Left lung (tissue), 10 donors: ENCODE measurements around the gene CTIF. TPM values are rescaled to one million over a fixed set of nuclear protein-coding genes. Genes with fewer than 3 reads are reported as not detected.

ENCODE experiments used
- ATAC-seq: fragments of 200-7000 bp; cut with Tn5 transposase; one replicate; pipeline ENCODE4 v1.9.1; 2020; ENCODE audit warnings: moderate library complexity
- DNase-seq, 4 donors: peaks; one replicate each; pipeline ENCODE4 v3.0.0-alpha.2; 2013 to 2020
- H3K27ac ChIP-seq, 2 donors: fragments of 200-600 bp; sonication (generic) in 1 of 2; one replicate each; pipeline versions ENCODE4 v1.5.0 to v1.8.0; 2020 to 2021
- H3K27me3 ChIP-seq, 2 donors: fragments of 200-600 bp; sonication (generic) in 1 of 2; one replicate each; pipeline versions ENCODE4 v1.5.0 to v1.8.0; 2020 to 2021
- H3K36me3 ChIP-seq, 2 donors: fragments of 200-600 bp; sonication (generic) in 1 of 2; one replicate each; pipeline versions ENCODE4 v1.5.0 to v1.8.0; 2020 to 2021
- H3K4me1 ChIP-seq, 2 donors: fragments of 200-600 bp; one replicate each; pipeline ENCODE4 v1.8.0; 2021
- H3K4me3 ChIP-seq, 2 donors: fragments of 200-600 bp; sonication (generic) in 1 of 2; one replicate each; pipeline versions ENCODE4 v1.5.0 to v1.8.0; 2020 to 2021; ENCODE audit warnings: mild to moderate bottlenecking in 1 of 2
- H3K9me3 ChIP-seq, 2 donors: fragments of 200-600 bp; sonication (generic) in 1 of 2; one replicate each; pipeline versions ENCODE4 v1.5.0 to v1.8.0; 2020 to 2021
- CTCF ChIP-seq, 2 donors: fragments of 200-600 bp; sonication (generic) in 1 of 2; IDR thresholded peaks; one replicate each; pipeline versions ENCODE4 v1.5.0 to v1.8.0; 2021; ENCODE audit warnings: antibody characterized with exemption in 2 of 2
- intact Hi-C, 2 donors: fragments of 100-400 bp; cut with DNase I; formaldehyde crosslinking; loops; one replicate each; pipeline versions ENCODE4 v1.11.2 to v1.14.2; 2022
- polyA plus RNA-seq, 6 donors: library from polyadenylated mRNA; unstranded; fragments of 120-200 nt; gene quantifications; one replicate each; pipeline ENCODE4 v1.2.1, GENCODE V29; 2013; ENCODE audit not compliant: insufficient read length in 6 of 6
- total RNA-seq, 2 donors: library from RNA; stranded (reverse); fragmentation: NEBNext Ultra II Directional; extraction: Animal tissue kit (Norgen Biotek cat#: 25700); gene quantifications; one replicate each; pipeline ENCODE4 v1.2.1, GENCODE V29; 2021
- donor health status: DM: no; HTN: yes; CAD: no.
- donor health status: DM: no; HTN: no; CAD: no.

Gene CTIF
- total and polyA plus RNA-seq, 8 donors, result 24.9 to 46.1 (median 34.9) TPM

GRCh38 chr18:48783616-48784520 lies 245.0 kb downstream of the CTIF start:
- no peak for DNase-seq
- Histone ChIP-seq H3K9me3 (no peaks in the 10 kb centered on the region), H3K36me3 (no peaks in the 10 kb centered on the region), H3K4me3 (no peak overlapping the region), H3K4me1 (peaks cover 27 to 59% of the 10 kb centered on the region in 2 donors), H3K27ac (no peak overlapping the region), H3K27me3 (no peaks in the 10 kb centered on the region)
- ATAC-seq, result no peak
- intact Hi-C loops, result loop anchor here in 1 of 2 donors (10.0 kb wide), 1 partner anchor 161 kb away; no protein-coding TSS in a partner anchor
- TF ChIP-seq CTCF (IDR thresholded peaks at IDR 0.05), result no peak

GRCh38 chr18:48784656-48785055 lies 245.8 kb downstream of the CTIF start:
- Histone ChIP-seq H3K27ac (peak overlapping the region in 1 of 2 donors; percentile 28), H3K4me3 (no peak overlapping the region), H3K4me1 (peaks cover 28 to 58% of the 10 kb centered on the region in 2 donors), H3K36me3 (no peaks in the 10 kb centered on the region), H3K27me3 (no peaks in the 10 kb centered on the region), H3K9me3 (no peaks in the 10 kb centered on the region)
- peak in 1 of 4 donors; percentile 35 for DNase-seq
- ATAC-seq, result no peak
- intact Hi-C loops, result loop anchor here in 1 of 2 donors (10.0 kb wide), 1 partner anchor 160 kb away; no protein-coding TSS in a partner anchor
- TF ChIP-seq CTCF (IDR thresholded peaks at IDR 0.05), result no peak

- ATAC-seq (peak; percentile 6), DNase-seq (peak in 1 of 4 donors; percentile 60)
- intact Hi-C loops, result loop anchor here in 1 of 2 donors (10.0 kb wide), 1 partner anchor 160 kb away; no protein-coding TSS in a partner anchor
These were observed 246.3 kb downstream of the CTIF start for GRCh38 chr18:48785091-48785614.

GRCh38 chr18:48785736-48786454 lies 247.1 kb downstream of the CTIF start:
- H3K27ac ChIP-seq, result peak overlapping the region in 1 of 2 donors; percentile 28
- no peaks in the 10 kb centered on the region for H3K27me3 ChIP-seq
- no peak for TF ChIP-seq CTCF (IDR thresholded peaks at IDR 0.05)
- ATAC-seq (no peak), DNase-seq (peak in 2 of 4 donors; percentile 32 to 35)
- no peaks in the 10 kb centered on the region for H3K36me3 ChIP-seq
- no peak overlapping the region for H3K4me3 ChIP-seq
- H3K4me1 ChIP-seq, result peaks cover 25 to 59% of the 10 kb centered on the region in 2 donors
- intact Hi-C loops, result loop anchor here in 1 of 2 donors (10.0 kb wide), 1 partner anchor 159 kb away; no protein-coding TSS in a partner anchor
- no peaks in the 10 kb centered on the region for H3K9me3 ChIP-seq

More at GRCh38 chr18:48785091-48785614, 246.3 kb downstream of the CTIF start:
- H3K27me3 ChIP-seq, result no peaks in the 10 kb centered on the region
- TF ChIP-seq CTCF (IDR thresholded peaks at IDR 0.05), result no peak
- H3K4me1 ChIP-seq, result peaks cover 29 to 59% of the 10 kb centered on the region in 2 donors
- no peak overlapping the region for H3K4me3 ChIP-seq
- H3K36me3 ChIP-seq, result no peaks in the 10 kb centered on the region
- no peaks in the 10 kb centered on the region for H3K9me3 ChIP-seq
- peak overlapping the region in 1 of 2 donors; percentile 28 for H3K27ac ChIP-seq
